Trophoblast cell (in vitro differentiated cells and primary cell): Measurements from ENCODE around the gene GPRIN1.

Experiments
- DNase-seq, 2 donors: peaks; one replicate each; pipeline ENCODE4 v3.0.0-alpha.2; 2016
- H2AFZ ChIP-seq: 2 replicates; pipeline ENCODE4 v1.6.1; 2013; ENCODE audit warnings: low read length, moderate library complexity, mild to moderate bottlenecking; ENCODE audit not compliant: insufficient read depth, poor library complexity
- H2AK5ac ChIP-seq: 2 replicates; pipeline ENCODE4 v1.6.1; 2013; ENCODE audit warnings: mild to moderate bottlenecking, low read length
- H2BK120ac ChIP-seq: 2 replicates; pipeline ENCODE4 v1.6.1; 2013; ENCODE audit warnings: low read length, mild to moderate bottlenecking, moderate library complexity; ENCODE audit not compliant: insufficient read depth, poor library complexity
- H2BK12ac ChIP-seq: 2 replicates; pipeline ENCODE4 v1.6.1; 2013; ENCODE audit warnings: mild to moderate bottlenecking, low read length, moderate library complexity
- H2BK5ac ChIP-seq: 2 replicates; pipeline ENCODE4 v1.6.1; 2013; ENCODE audit warnings: low read length, low read depth, moderate library complexity, mild to moderate bottlenecking; ENCODE audit not compliant: poor library complexity
- H3K14ac ChIP-seq: 2 replicates; pipeline ENCODE4 v1.6.1; 2013; ENCODE audit warnings: mild to moderate bottlenecking, low read length
- H3K18ac ChIP-seq: 2 replicates; pipeline ENCODE4 v1.6.1; 2013; ENCODE audit warnings: mild to moderate bottlenecking, low read length
- H3K23ac ChIP-seq: 2 replicates; pipeline ENCODE4 v1.6.1; 2013; ENCODE audit warnings: low read length
- H3K27ac ChIP-seq: 2 replicates; pipeline ENCODE4 v1.5.1; 2013; ENCODE audit warnings: low read depth, mild to moderate bottlenecking, inconsistent platforms, low read length, moderate library complexity
- H3K27me3 ChIP-seq: 2 replicates; pipeline ENCODE4 v1.6.1; 2013; ENCODE audit warnings: inconsistent platforms, mild to moderate bottlenecking, low read length, moderate library complexity; ENCODE audit not compliant: insufficient read depth
- H3K36me3 ChIP-seq, 2 experiments: 1 replicate in 1 of 2; 2 replicates in 1 of 2; pipeline ENCODE4 v1.6.1; 2013; ENCODE audit warnings: low read length in 2 of 2, mild to moderate bottlenecking in 2 of 2, moderate library complexity in 1 of 2; ENCODE audit not compliant: insufficient read depth in 2 of 2, control insufficient read depth in 1 of 2
- H3K4ac ChIP-seq: 2 replicates; pipeline ENCODE4 v1.6.1; 2013; ENCODE audit warnings: low read depth, mild to moderate bottlenecking, low read length, moderate library complexity
- H3K4me1 ChIP-seq, 2 experiments: 1 replicate in 1 of 2; 2 replicates in 1 of 2; pipeline ENCODE4 v1.6.1; 2013; ENCODE audit warnings: low read length in 2 of 2, mild to moderate bottlenecking in 2 of 2, moderate library complexity in 1 of 2; ENCODE audit not compliant: insufficient read depth in 2 of 2, control insufficient read depth in 1 of 2
- H3K4me2 ChIP-seq: 2 replicates; pipeline ENCODE4 v1.6.1; 2013; ENCODE audit warnings: inconsistent platforms, mild to moderate bottlenecking, low read length, moderate library complexity
- H3K4me3 ChIP-seq: 2 replicates; pipeline ENCODE4 v1.5.1; 2013; ENCODE audit warnings: mild to moderate bottlenecking, low read depth, low read length, inconsistent platforms
- H3K79me1 ChIP-seq: one replicate; pipeline ENCODE4 v1.6.1; 2013; ENCODE audit warnings: low read length
- H3K79me2 ChIP-seq: 2 replicates; pipeline ENCODE4 v1.6.1; 2013; ENCODE audit warnings: low read length, mild to moderate bottlenecking; ENCODE audit not compliant: control insufficient read depth, insufficient read depth, poor library complexity
- H3K9ac ChIP-seq: 2 replicates; pipeline ENCODE4 v1.6.1; 2013; ENCODE audit warnings: mild to moderate bottlenecking, low read length
- H3K9me3 ChIP-seq: 2 replicates; pipeline ENCODE4 v1.6.1; 2013; ENCODE audit warnings: low read depth, mild to moderate bottlenecking, control low read depth, inconsistent platforms, low read length; ENCODE audit not compliant: insufficient read depth
- H4K12ac ChIP-seq: 2 replicates; pipeline ENCODE4 v1.6.1; 2013; ENCODE audit warnings: low read depth, mild to moderate bottlenecking, low read length, moderate library complexity
- H4K8ac ChIP-seq: 2 replicates; pipeline ENCODE4 v1.6.1; 2013; ENCODE audit warnings: low read depth, mild to moderate bottlenecking, low read length, moderate library complexity
- H4K91ac ChIP-seq: one replicate; pipeline ENCODE4 v1.6.1; 2013; ENCODE audit warnings: low read depth, mild to moderate bottlenecking, low read length, moderate library complexity
- WGBS: extraction: QIAGEN DNeasy Blood & Tissue Kit; methylation state at CpG from one replicate; pipeline ENCODE4 v1.1.7; 2013; ENCODE audit warnings: missing lambda C conversion rate; ENCODE audit not compliant: insufficient read length, insufficient coverage; ENCODE audit errors: extremely low coverage; 5-methylcytosine and 5-hydroxymethylcytosine counted together

The GPRIN1 gene

GRCh38 chr5:176647030-176647842 is 37.3 kb upstream of the GPRIN1 start, which contains the start of gene TSPAN17:
Gene TSPAN17 (plus strand): TSS chr5:176647484. CDS start chr5:176647616, 132 bp downstream.
- Histone ChIP-seq H3K14ac (peak within 1 kb of the TSS; percentile 89), H2AK5ac (peak within 1 kb of the TSS; percentile 26), H3K4ac (peak within 1 kb of the TSS; percentile 82), H3K9me3 (no peaks in the 10 kb centered on the region), H3K23ac (no peak within 1 kb of the TSS), H3K79me2 (peaks cover 6% of the 10 kb centered on the region), H4K12ac (peak within 1 kb of the TSS; percentile 91), H3K4me2 (peak within 1 kb of the TSS; percentile 88), H3K4me1 (peaks cover 11 to 12% of the 10 kb centered on the region in 2 experiments), H3K18ac (peak within 1 kb of the TSS; percentile 76), H3K27ac (peak within 1 kb of the TSS; percentile 40), H3K4me3 (peak within 1 kb of the TSS; percentile 74), H3K36me3 (no peaks in the 10 kb centered on the region), H3K27me3 (no peaks in the 10 kb centered on the region), H3K9ac (peak within 1 kb of the TSS; percentile 81), H2BK5ac (peak within 1 kb of the TSS; percentile 76), H2BK12ac (no peak within 1 kb of the TSS), H4K8ac (peak within 1 kb of the TSS; percentile 92), H4K91ac (peak within 1 kb of the TSS; percentile 84), H2AFZ (peak within 1 kb of the TSS; percentile 95), H2BK120ac (peak within 1 kb of the TSS; percentile 73), H3K79me1 (peaks cover 10% of the 10 kb centered on the region)
- no CpG with 5 or more reads among the region's 63 CpGs for WGBS
- DNase-seq, result peak; percentile 100

- H2AFZ ChIP-seq, result peak overlapping the region; percentile 95
- H3K9me3 ChIP-seq, result no peaks in the 10 kb centered on the region
- H2BK5ac ChIP-seq, result no peak overlapping the region
- H3K4me3 ChIP-seq, result peak overlapping the region; percentile 47
- no peaks in the 10 kb centered on the region for H3K36me3 ChIP-seq
- peaks cover 11 to 12% of the 10 kb centered on the region in 2 experiments for H3K4me1 ChIP-seq
- H3K4ac ChIP-seq, result peak overlapping the region; percentile 42
- peak overlapping the region; percentile 91 for H4K12ac ChIP-seq
- H3K14ac ChIP-seq, result peak overlapping the region; percentile 36
- no peak overlapping the region for H3K23ac ChIP-seq
- H4K8ac ChIP-seq, result peak overlapping the region; percentile 83
- peak overlapping the region; percentile 40 for H3K27ac ChIP-seq
- H3K9ac ChIP-seq, result peak overlapping the region; percentile 75
- no peak for DNase-seq
- peaks cover 10% of the 10 kb centered on the region for H3K79me1 ChIP-seq
- H3K18ac ChIP-seq, result peak overlapping the region; percentile 74
- H3K4me2 ChIP-seq, result peak overlapping the region; percentile 86
- peak overlapping the region; percentile 72 for H4K91ac ChIP-seq
- H2BK120ac ChIP-seq, result no peak overlapping the region
- H3K79me2 ChIP-seq, result peaks cover 6% of the 10 kb centered on the region
- WGBS, result no CpG with 5 or more reads among the region's 11 CpGs
- H2AK5ac ChIP-seq, result peak overlapping the region; percentile 23
- no peaks in the 10 kb centered on the region for H3K27me3 ChIP-seq
- H2BK12ac ChIP-seq, result no peak overlapping the region
Observed at GRCh38 chr5:176646707-176647029, 36.7 kb upstream of the GPRIN1 start.

GRCh38 chr5:176646049-176646706 is 36.2 kb upstream of the GPRIN1 start:
- Histone ChIP-seq H3K27me3 (no peaks in the 10 kb centered on the region), H3K14ac (no peak overlapping the region), H3K23ac (no peak overlapping the region), H2BK5ac (no peak overlapping the region), H3K4me3 (no peak overlapping the region), H3K27ac (no peak overlapping the region), H3K4me1 (peaks cover 11 to 12% of the 10 kb centered on the region in 2 experiments), H2BK12ac (no peak overlapping the region), H4K91ac (peak overlapping the region; percentile 72), H3K79me1 (peaks cover 10% of the 10 kb centered on the region), H3K4ac (no peak overlapping the region), H3K79me2 (peaks cover 6% of the 10 kb centered on the region), H3K36me3 (no peaks in the 10 kb centered on the region), H3K9me3 (no peaks in the 10 kb centered on the region), H3K18ac (no peak overlapping the region), H4K8ac (peak overlapping the region; percentile 83), H2AK5ac (no peak overlapping the region), H2BK120ac (no peak overlapping the region), H2AFZ (no peak overlapping the region), H3K9ac (no peak overlapping the region), H3K4me2 (no peak overlapping the region), H4K12ac (no peak overlapping the region)
- peak; percentile 63 to 68 for DNase-seq
- WGBS, result no CpG with 5 or more reads among the region's 7 CpGs

- peaks cover 10% of the 10 kb centered on the region for H3K79me1 ChIP-seq
- H2BK120ac ChIP-seq, result no peak overlapping the region
- no peak overlapping the region for H2AK5ac ChIP-seq
- no CpG with 5 or more reads among the region's 22 CpGs for WGBS
- no peak overlapping the region for H3K18ac ChIP-seq
- peaks cover 11 to 12% of the 10 kb centered on the region in 2 experiments for H3K4me1 ChIP-seq
- H3K27me3 ChIP-seq, result no peaks in the 10 kb centered on the region
- no peak overlapping the region for H3K23ac ChIP-seq
- no peak overlapping the region for H4K8ac ChIP-seq
- H3K4me2 ChIP-seq, result no peak overlapping the region
- H3K4ac ChIP-seq, result no peak overlapping the region
- H3K79me2 ChIP-seq, result peaks cover 6% of the 10 kb centered on the region
- no peak overlapping the region for H4K91ac ChIP-seq
- no peaks in the 10 kb centered on the region for H3K36me3 ChIP-seq
- no peak overlapping the region for H2BK12ac ChIP-seq
- H3K9me3 ChIP-seq, result no peaks in the 10 kb centered on the region
- no peak overlapping the region for H3K9ac ChIP-seq
- no peak for DNase-seq
- H3K27ac ChIP-seq, result no peak overlapping the region
- no peak overlapping the region for H3K4me3 ChIP-seq
- H4K12ac ChIP-seq, result no peak overlapping the region
- no peak overlapping the region for H2AFZ ChIP-seq
- no peak overlapping the region for H3K14ac ChIP-seq
- no peak overlapping the region for H2BK5ac ChIP-seq
Observed at GRCh38 chr5:176644878-176645670, 35.1 kb upstream of the GPRIN1 start.
